Breast epithelium (tissue), 3 donors: Measurements from ENCODE around the gene SLAIN2.

Experiments
- CTCF ChIP-seq, 3 donors: fragments of 450-650 bp; IDR thresholded peaks; one replicate each; pipeline ENCODE4 v1.5.1; 2016 to 2017; ENCODE audit warnings: antibody characterized with exemption in 3 of 3, mild to moderate bottlenecking in 3 of 3, moderate library complexity in 3 of 3
- POLR2A ChIP-seq: fragments of 450-650 bp; IDR thresholded peaks from one replicate; pipeline ENCODE4 v1.6.1; 2016; ENCODE audit warnings: antibody characterized with exemption, mild to moderate bottlenecking, moderate library complexity
- POLR2AphosphoS5 ChIP-seq, 3 donors: sonication (generic); formaldehyde crosslinking; IDR thresholded peaks; one replicate each; pipeline ENCODE4 v1.6.1; 2017; ENCODE audit warnings: antibody characterized with exemption in 3 of 3

GRCh38 chr4:48446642-48447041 lies 105.3 kb downstream of the SLAIN2 start:
- TF ChIP-seq CTCF (IDR thresholded peaks at IDR 0.05) (no peak), POLR2A (no peak), POLR2AphosphoS5 (IDR thresholded peaks at IDR 0.05) (no peak)
